ENCODE data around the gene ASB6. TPM values are rescaled to one million over a fixed set of nuclear protein-coding genes. Genes with fewer than 3 reads are reported as not detected.

ASB6 gene
- total RNA-seq, 1 donor = 21.0 TPM

DNA sequence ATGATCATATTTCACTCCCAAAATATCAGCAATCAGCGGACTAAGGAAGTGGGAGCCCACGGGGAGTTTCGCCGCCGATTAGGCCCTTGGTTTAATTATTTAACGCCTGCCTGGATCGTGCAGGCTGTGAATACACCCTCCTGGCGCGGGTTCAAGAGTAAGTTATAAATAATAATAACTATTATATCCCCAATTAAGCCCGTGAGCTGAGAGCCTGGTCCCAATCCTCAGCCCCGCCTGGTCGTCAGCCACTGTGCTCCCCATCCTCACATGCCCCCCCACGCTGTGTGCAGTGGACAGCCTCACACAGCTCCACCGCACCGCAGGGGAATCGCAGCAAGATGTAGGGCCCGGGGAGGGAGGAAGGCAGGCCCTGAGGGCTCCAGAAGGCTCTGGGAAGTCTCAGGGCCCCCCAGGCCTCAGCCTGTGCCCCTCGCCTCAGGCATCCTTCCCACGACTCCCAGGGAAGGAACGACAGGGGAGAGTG is 12.6 kb upstream of the ASB6 start:
- Histone ChIP-seq H3K9me3 (ENCODE audit: low read depth, low read length) (no peaks in the 10 kb centered on the region), H3K27ac (ENCODE audit: low read depth, low read length) (no peak overlapping the region), H3K27me3 (ENCODE audit: insufficient read depth, low read length) (peaks cover 6% of the 10 kb centered on the region), H3K36me3 (ENCODE audit: insufficient read depth, low read length) (no peaks in the 10 kb centered on the region), H3K4me3 (ENCODE audit: insufficient read depth, low read length) (no peak overlapping the region), H3K79me2 (ENCODE audit: insufficient read depth, low read length) (no peaks in the 10 kb centered on the region), H3K4me1 (ENCODE audit: insufficient read depth, low read length) (peaks cover 18% of the 10 kb centered on the region), H3K4me2 (ENCODE audit: insufficient read depth, low read length) (no peak overlapping the region), H2AFZ (ENCODE audit: low read length) (no peak overlapping the region), H4K20me1 (ENCODE audit: insufficient read depth, low read length) (no peaks in the 10 kb centered on the region)
- TF ChIP-seq, protein P1, sequence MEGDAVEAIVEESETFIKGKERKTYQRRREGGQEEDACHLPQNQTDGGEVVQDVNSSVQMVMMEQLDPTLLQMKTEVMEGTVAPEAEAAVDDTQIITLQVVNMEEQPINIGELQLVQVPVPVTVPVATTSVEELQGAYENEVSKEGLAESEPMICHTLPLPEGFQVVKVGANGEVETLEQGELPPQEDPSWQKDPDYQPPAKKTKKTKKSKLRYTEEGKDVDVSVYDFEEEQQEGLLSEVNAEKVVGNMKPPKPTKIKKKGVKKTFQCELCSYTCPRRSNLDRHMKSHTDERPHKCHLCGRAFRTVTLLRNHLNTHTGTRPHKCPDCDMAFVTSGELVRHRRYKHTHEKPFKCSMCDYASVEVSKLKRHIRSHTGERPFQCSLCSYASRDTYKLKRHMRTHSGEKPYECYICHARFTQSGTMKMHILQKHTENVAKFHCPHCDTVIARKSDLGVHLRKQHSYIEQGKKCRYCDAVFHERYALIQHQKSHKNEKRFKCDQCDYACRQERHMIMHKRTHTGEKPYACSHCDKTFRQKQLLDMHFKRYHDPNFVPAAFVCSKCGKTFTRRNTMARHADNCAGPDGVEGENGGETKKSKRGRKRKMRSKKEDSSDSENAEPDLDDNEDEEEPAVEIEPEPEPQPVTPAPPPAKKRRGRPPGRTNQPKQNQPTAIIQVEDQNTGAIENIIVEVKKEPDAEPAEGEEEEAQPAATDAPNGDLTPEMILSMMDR (IDR thresholded peaks at IDR 0.05; ENCODE audit: extremely low read depth, low read depth, low read length) = no peak
- DNase-seq (ENCODE audit: insufficient read length, low spot score, missing footprints) = no peak

DNA sequence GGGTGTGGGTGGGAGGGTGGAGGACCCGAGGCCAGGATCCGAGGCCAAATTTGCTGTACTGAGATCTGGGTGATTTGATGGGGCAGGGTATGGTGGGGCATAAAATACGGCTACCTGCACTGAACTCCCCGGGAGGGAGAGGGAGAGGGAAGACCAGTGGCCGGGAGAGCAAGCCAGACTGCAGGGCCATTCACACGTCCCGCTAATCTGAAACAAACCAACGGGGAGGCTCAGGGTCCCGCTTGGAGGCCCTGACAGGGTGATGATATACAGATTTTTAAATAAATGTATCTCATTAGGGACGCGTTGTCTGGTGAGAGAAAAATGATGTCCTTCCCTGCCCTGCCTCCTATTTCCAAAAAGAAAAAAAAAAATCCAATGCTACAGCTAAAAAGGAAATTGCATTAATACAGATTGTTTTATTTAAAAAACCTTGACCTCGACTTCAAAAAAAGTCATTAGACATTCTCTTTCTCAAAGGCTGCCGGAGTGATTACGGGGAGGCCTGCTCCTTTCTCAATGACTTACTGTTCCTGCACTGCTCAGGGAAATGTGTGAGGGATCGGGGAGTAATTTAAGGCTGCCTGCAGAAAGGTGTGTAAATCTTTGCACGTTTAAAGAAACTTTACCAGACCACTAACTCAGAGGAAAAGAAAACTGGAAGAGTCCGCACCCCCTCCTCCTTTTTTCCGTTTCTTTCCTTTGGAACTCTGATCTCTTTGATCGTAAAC is 12.0 kb upstream of the ASB6 start:
- Histone ChIP-seq H4K20me1 (ENCODE audit: insufficient read depth, low read length) (no peaks in the 10 kb centered on the region), H3K27ac (ENCODE audit: low read depth, low read length) (no peak overlapping the region), H3K36me3 (ENCODE audit: insufficient read depth, low read length) (no peaks in the 10 kb centered on the region), H3K79me2 (ENCODE audit: insufficient read depth, low read length) (no peaks in the 10 kb centered on the region), H3K27me3 (ENCODE audit: insufficient read depth, low read length) (peaks cover 6% of the 10 kb centered on the region), H3K4me2 (ENCODE audit: insufficient read depth, low read length) (no peak overlapping the region), H3K4me1 (ENCODE audit: insufficient read depth, low read length) (peaks cover 18% of the 10 kb centered on the region), H3K9me3 (ENCODE audit: low read depth, low read length) (no peaks in the 10 kb centered on the region), H3K4me3 (ENCODE audit: insufficient read depth, low read length) (no peak overlapping the region), H2AFZ (ENCODE audit: low read length) (no peak overlapping the region)
- TF ChIP-seq, protein P1 (IDR thresholded peaks at IDR 0.05; ENCODE audit: extremely low read depth, low read depth, low read length) = no peak
- DNase-seq (ENCODE audit: insufficient read length, low spot score, missing footprints) = no peak

DNA sequence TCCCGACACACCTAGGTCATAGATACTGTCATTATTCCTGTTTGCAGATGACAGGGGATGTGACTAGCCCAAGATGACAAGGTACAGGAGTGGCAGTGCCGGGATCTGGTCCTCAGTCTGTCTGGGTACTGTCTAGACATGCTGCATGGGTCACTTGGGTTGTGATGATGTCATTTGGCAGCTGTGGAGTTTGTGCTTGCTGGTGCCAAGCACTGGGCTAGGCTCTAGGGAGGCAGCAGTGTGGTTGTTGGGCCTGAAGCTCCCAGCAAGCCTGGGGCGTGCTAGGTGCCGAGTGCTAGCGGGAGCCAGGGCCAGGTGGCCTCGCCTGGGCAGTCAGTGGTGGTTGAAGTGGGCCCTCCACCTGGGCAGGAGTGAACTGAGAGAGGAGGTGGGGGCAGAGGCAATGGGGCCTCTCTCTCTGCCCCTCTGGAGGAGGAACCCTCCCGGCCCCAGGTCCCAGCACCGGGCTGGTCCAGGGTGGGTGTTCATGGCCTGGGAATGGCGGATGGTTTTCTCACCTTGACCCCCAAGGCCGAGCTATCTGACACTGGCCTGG is 8.8 kb upstream of the ASB6 start:
- H3K4me3 ChIP-seq (ENCODE audit: insufficient read depth, low read length) = no peak overlapping the region
- H2AFZ ChIP-seq (ENCODE audit: low read length) = no peak overlapping the region
- DNase-seq (ENCODE audit: insufficient read length, low spot score, missing footprints) = peak; percentile 92
- H3K36me3 ChIP-seq (ENCODE audit: insufficient read depth, low read length) = no peaks in the 10 kb centered on the region
- TF ChIP-seq, protein P1 (IDR thresholded peaks at IDR 0.05; ENCODE audit: extremely low read depth, low read depth, low read length) = no peak
- no peaks in the 10 kb centered on the region for H3K9me3 ChIP-seq (ENCODE audit: low read depth, low read length)
- H3K27me3 ChIP-seq (ENCODE audit: insufficient read depth, low read length) = peaks cover 6% of the 10 kb centered on the region
- no peak overlapping the region for H3K27ac ChIP-seq (ENCODE audit: low read depth, low read length)
- H3K4me1 ChIP-seq (ENCODE audit: insufficient read depth, low read length) = peaks cover 16% of the 10 kb centered on the region
- H3K79me2 ChIP-seq (ENCODE audit: insufficient read depth, low read length) = no peaks in the 10 kb centered on the region
- no peaks in the 10 kb centered on the region for H4K20me1 ChIP-seq (ENCODE audit: insufficient read depth, low read length)
- no peak overlapping the region for H3K4me2 ChIP-seq (ENCODE audit: insufficient read depth, low read length)

Measured in osteoblast (primary cell).